Islet precursor cell (in vitro differentiated cells): ENCODE data around the gene EPS15.
"Not testable (repeated sequence)": the region's sequence is repeated elsewhere in the genome, so short reads cannot be mapped to it uniquely, and the experiment has no call there.

Experiments
- DNase-seq: peaks from one replicate; pipeline ENCODE4 v3.0.0-alpha.2; 2018

Gene EPS15

DNA sequence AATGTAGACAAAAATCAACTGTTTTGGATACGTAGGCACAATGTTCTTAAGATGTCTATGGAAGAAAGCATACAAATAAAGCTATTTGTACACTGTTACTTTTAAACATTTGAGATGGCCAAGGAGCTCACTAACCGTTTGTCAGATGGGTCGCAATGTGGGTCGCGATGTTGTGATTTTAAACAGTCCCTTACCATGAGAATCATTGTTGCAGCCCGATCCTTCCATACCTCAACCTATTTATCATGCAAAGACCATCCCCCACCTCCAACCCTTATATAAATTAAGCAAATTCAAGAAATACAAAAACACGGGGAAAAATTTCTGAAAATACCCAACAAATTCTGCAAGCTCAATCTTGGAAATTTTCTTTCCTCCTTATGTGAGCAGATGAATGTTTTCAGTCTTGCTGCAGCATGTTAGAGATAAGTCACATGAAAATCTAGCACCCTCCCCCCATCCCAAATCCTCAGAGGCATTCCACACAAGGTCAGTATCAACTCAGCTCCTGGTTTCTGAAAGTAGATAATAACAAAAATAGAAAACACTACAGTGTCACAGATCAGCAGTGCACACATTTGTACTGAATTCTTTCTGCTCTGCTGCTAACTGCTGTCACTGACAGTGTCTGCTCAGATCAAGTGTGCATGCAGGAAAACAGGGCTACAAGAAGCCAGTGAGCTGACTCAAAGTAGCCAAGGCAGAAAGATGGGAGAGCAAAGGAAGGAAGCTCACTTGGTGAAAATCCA, 95.8 kb downstream of the EPS15 start:
- no peak for DNase-seq

DNA sequence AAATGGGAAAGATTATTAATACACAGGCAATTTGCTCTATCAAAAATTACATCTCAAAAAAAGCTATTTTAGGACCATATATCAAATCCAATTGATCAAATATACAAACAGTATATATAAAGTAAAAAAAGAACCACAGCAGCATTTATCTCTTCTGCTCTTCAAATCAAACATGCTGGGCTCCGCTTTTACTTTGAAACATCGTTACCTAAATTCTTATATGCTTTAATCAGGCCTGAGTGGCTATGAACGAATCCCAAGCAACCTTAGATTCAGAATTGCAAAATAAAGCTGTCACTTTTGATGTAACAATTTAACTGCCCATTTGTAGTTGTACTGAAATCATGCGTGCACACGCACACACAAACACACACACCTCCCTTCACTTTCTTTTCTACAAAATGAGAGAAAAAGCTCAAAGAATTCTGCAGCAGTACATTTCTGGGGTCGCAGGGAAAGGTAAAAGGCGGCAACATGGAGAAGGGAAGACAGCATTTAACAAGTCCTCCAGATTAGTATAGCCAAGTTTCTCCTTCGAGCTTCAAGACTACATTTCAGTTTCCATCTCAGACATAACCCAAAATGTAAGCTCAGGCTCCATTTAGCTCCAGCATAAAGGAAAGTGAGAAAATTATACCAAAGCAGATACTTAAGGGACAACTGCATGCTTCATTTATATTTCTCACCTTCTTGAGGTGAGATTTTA, 96.5 kb downstream of the EPS15 start:
- no peak for DNase-seq

DNA sequence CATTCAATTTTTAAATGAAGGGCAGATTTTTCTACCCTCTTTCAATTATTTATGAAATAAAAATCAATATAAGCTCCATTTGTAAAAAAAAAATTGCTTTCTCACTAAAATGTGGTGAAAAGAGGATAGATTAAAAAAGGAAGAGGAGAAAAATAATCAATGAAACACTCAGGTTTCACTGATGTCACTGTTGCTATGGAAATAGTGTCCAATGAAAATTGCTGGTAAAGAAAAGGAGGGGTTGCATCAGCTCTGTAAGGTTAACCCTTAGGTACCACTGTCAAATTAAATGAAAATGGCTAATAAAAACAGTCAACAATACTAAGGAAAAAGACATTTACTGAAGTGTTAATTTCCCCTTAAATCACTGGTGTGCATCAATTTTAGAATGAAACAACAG, 97.1 kb downstream of the EPS15 start:
- no peak for DNase-seq

- no peak for DNase-seq
These were observed 98.0 kb downstream of the EPS15 start for GRCh38 chr1:51420867-51421627.

DNA sequence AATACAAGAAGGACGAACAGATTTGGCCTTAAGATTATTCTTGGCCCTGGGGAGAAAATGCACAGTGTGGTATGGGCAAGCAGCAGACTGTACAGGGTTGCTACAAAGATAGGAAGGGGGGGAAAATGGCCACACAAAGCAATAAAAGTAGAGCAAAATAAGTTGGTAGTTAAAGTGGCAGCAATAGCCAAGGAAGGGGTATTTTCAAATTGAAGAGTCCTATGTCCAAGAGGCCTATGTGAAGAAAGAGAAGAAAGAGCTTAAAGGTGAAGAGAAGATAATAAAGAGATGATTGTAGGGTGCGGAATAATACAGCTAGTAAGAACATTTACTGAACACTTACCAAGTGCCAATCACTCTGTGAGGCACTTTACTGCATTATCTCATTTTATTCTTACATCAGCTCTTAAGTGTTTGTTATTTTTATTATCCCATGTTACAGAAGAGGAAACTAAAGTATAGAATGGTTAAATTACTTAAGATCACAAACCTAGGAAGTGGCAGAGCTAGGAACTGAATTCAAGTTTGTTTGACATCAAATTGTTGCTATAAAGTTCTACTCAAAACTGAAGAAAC, 100.6 kb downstream of the EPS15 start:
- DNase-seq, result no peak

- no peak for DNase-seq
These were observed 101.3 kb downstream of the EPS15 start for GRCh38 chr1:51417496-51418383.

DNA sequence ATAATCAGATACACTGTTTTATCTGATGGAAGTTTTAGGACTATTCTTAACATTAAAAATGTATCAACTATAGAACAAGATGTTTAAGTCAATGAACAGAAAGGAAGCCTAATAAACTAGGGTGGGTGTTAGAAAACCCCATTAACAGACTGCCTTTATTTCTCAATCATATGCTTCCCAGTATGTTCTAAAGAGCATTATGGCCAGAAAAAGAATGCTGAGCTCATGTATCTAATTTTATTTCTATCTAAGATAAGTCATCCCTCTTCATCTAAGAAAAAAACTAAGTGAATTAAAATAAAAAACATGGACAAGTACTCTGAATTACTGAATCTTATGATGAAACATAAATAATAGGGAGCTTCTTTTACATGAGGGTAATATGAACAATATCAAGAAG, 102.2 kb downstream of the EPS15 start:
- no peak for DNase-seq

DNA sequence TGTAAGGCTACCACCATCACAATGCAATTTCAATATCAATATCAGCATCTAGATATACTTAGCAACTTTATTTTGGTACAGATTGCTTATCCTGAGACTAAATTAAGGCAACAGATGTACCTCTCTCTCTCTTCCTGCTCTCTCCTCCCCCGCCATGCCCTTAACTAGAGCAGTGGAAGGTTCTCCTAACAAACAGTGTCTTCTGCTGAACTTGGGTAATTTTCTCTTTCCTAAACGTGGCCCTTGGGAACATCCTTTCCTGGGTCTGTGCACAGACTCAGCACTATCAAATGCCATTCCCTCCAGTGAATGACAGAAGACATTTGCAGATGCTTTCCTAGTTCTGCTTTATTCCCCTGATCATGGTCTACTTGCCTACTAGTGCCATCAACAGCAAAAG, 103.1 kb downstream of the EPS15 start:
- no peak for DNase-seq

GRCh38 chr1:51414811-51415210, 104.3 kb downstream of the EPS15 start:
- no peak for DNase-seq

DNA sequence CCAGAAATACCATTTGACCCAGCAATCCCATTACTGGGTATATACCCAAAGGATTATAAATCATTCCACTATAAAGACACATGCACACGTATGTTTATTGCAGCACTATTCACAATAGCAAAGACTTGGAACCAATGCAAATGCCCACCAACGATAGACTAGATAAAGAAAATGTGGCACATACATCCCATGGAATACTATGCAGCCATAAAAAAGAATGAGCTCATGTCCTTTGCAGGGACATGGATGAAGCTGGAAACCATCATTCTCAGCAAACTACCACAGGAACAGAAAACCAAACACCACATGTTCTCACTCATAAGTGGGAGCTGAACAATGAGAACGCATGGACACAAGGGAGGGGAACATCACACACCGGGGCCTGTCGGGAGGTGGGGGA, 107.2 kb downstream of the EPS15 start:
- DNase-seq, result not testable (repeated sequence)

DNA sequence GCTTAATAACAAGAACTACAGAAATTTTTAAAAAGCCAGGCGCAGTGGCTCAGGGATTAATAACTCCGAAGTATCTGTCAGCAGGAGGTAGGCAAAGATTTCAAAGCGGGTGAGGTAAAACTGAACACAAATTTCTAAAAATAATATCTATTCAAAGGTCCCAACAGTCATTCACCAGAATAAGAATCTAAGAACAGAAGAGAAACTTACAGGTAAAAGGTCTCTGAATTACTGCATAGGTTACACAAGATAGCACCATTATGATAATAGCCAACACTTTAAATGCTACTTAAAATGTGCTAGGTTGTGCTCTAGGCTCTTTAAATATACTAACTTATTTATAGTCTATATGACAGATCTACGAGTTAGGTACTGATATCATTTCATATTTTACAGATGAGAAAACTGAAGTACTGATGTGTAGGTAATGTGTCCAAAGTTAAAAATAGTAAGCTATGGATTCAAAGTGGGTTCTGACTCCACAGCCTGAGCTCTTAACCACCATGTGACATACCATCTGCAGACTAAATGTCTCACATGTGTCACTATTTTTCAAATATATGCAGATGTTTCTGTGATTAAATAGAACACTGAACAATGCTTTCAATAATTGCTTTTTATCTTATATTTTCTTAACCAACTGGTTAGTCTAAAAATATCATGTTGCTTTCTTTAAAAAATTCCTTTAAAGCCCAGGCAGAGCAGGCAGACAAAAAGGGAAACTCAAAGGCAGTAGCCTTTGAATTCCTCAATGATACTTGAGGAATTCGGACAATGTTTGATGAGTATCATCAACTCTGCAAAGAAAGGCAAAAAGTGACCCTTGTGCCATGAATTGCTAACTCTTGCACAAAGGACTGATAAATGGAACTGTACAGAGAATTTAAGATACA, 108.3 kb downstream of the EPS15 start:
- no peak for DNase-seq

- DNase-seq, result not testable (repeated sequence)
These were observed 109.1 kb downstream of the EPS15 start for GRCh38 chr1:51409755-51410541.

GRCh38 chr1:51392241-51392640, 126.8 kb downstream of the EPS15 start:
- DNase-seq, result no peak

DNA sequence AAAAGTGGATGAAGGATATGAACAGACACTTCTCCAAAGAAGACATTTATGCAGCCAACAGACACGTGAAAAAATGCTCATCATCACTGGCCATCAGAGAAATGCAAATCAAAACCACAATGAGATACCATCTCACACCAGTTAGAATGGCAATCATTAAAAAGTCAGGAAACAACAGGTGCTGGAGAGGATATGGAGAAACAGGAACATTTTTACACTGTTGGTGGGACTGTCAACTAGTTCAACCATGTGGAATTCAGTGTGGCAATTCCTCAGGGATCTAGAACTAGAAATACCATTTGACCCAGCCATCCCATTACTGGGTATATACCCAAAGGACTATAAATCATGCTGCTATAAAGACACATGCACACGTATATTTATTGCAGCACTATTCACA, 128.4 kb downstream of the EPS15 start:
- not testable (repeated sequence) for DNase-seq

DNA sequence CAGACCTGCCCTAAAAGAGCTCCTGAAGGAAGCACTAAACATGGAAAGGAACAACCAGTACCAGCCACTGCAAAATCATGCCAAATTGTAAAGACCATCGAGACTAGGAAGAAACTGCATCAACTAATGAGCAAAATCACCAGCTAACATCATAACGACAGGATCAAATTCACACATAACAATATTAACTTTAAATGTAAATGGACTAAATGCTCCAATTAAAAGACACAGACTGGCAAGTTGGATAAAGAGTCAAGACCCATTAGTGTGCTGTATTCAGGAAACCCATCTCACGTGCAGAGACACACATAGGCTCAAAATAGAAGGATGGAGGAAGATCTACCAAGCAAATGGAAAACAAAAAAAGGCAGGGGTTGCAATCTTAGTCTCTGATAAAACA, 131.8 kb downstream of the EPS15 start:
- not testable (repeated sequence) for DNase-seq

GRCh38 chr1:51386259-51386658, 132.8 kb downstream of the EPS15 start:
- not testable (repeated sequence) for DNase-seq

- DNase-seq, result no peak
These were observed 133.3 kb downstream of the EPS15 start for GRCh38 chr1:51385776-51386175.

DNA sequence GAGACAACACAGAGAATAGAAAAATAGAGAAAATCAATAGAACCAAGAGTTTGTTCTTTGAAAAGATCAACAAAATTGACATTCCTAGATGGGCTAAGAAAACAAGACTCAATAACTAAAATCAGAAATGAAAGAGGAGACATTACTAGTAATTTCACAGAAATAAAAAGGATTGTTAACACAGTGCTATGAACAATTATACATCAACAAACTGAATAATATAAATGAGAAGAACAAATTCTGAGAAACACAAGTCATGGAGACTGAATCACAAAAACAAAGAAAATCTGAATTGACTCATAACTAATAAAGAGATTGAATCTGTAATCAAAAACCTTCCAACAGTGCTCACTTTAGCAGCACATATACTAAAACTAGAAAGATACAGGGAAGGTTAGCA, 137.1 kb downstream of the EPS15 start:
- DNase-seq, result no peak

GRCh38 chr1:51380936-51381335, 138.1 kb downstream of the EPS15 start:
- no peak for DNase-seq

- DNase-seq, result no peak
These were observed 140.2 kb downstream of the EPS15 start for GRCh38 chr1:51378871-51379270.
